PC-3 (cell line): ENCODE results near the gene HPSE2.

ENCODE experiments used
- CTCF ChIP-seq: fragments of 300-600 bp; sonication (generic); conservative IDR thresholded peaks from 2 replicates; pipeline ENCODE4 v1.5.1; 2017; ENCODE audit warnings: antibody characterized with exemption, low read depth, mild to moderate bottlenecking, low read length
- EZH2 ChIP-seq: fragments of 300-600 bp; sonication (generic); IDR thresholded peaks from one replicate; pipeline ENCODE4 v1.6.1; 2017; ENCODE audit warnings: antibody characterized with exemption, mild to moderate bottlenecking, low read length; ENCODE audit not compliant: unreplicated experiment

GRCh38 chr10:98533746-98534445 lies 701.8 kb downstream of the HPSE2 start:
- TF ChIP-seq CTCF (no peak), EZH2 (no peak)
